OCI-LY3 (cell line): ENCODE results near the gene ERCC6L.

Experiments used
- H2AFZ ChIP-seq: fragments of 200-600, 300-600 bp; shearing (Covaris generic); 2 replicates; pipeline ENCODE4 v1.6.0; 2014; ENCODE audit warnings: antibody characterized with exemption, low read depth, low read length
- H3K27ac ChIP-seq: fragments of 200-600, 300-600 bp; sonication (generic); 2 replicates; pipeline ENCODE4 v1.5.1; 2014; ENCODE audit warnings: mild to moderate bottlenecking, low read length, moderate library complexity, mixed read lengths
- H3K27me3 ChIP-seq: fragments of 200-600, 300-600 bp; sonication (generic); 2 replicates; pipeline ENCODE4 v1.6.1; 2014; ENCODE audit warnings: low read depth, low read length, mixed read lengths
- H3K36me3 ChIP-seq: fragments of 200-600, 300-600 bp; sonication (generic); replicated peaks from 2 replicates; pipeline ENCODE3; 2014; ENCODE audit warnings: low read depth, low read length, mixed read lengths
- H3K4me1 ChIP-seq: fragments of 300-600, 200-600 bp; sonication (generic); 2 replicates; pipeline ENCODE4 v1.6.1; 2014; ENCODE audit warnings: low read length, mixed read lengths
- H3K4me2 ChIP-seq: fragments of 200-600, 300-600 bp; sonication (generic); 2 replicates; pipeline ENCODE4 v1.6.1; 2014; ENCODE audit warnings: low read length, mixed read lengths
- H3K4me3 ChIP-seq: fragments of 300-600, 200-600 bp; sonication (generic); 2 replicates; pipeline ENCODE4 v1.5.1; 2014; ENCODE audit warnings: antibody characterized with exemption, mild to moderate bottlenecking, low read length, moderate library complexity
- H3K79me2 ChIP-seq: fragments of 300-600, 200-600 bp; shearing (Covaris generic); 2 replicates; pipeline ENCODE4 v1.6.1; 2014; ENCODE audit warnings: mild to moderate bottlenecking, low read length, mixed read lengths
- H3K9ac ChIP-seq: fragments of 300-600, 200-600 bp; shearing (Covaris generic); 2 replicates; pipeline ENCODE4 v1.6.0; 2014; ENCODE audit warnings: mild to moderate bottlenecking, low read length, moderate library complexity
- H3K9me3 ChIP-seq: fragments of 200-600, 300-600 bp; shearing (Covaris generic); 2 replicates; pipeline ENCODE4 v1.6.1; 2014; ENCODE audit warnings: low read length, mixed read lengths; ENCODE audit not compliant: insufficient read depth
- H4K20me1 ChIP-seq: fragments of 200-600, 300-600 bp; sonication (generic); 2 replicates; pipeline ENCODE4 v1.6.1; 2016; ENCODE audit warnings: low read length, mixed read lengths; ENCODE audit not compliant: insufficient read depth
- CTCF ChIP-seq: fragments of 200-600, 300-600 bp; sonication (generic); IDR thresholded peaks from 2 replicates; pipeline ENCODE4 v1.5.1; 2014; ENCODE audit warnings: antibody characterized with exemption, low read length, low read depth
- EZH2phosphoT487 ChIP-seq: fragments of 200-600 bp; shearing (Covaris generic); IDR thresholded peaks from 2 replicates; pipeline ENCODE4 v1.6.1; 2018; ENCODE audit warnings: antibody characterized with exemption, mixed run types, low read depth

The ERCC6L gene

GRCh38 chrX:72247206-72247942, 8.5 kb upstream of the ERCC6L start:
- H3K4me3 ChIP-seq, result no peak overlapping the region
- H4K20me1 ChIP-seq, result no peaks in the 10 kb centered on the region
- H3K36me3 ChIP-seq, result no peaks in the 10 kb centered on the region
- no peak overlapping the region for H3K27ac ChIP-seq
- H3K9ac ChIP-seq, result no peak overlapping the region
- no peaks in the 10 kb centered on the region for H3K9me3 ChIP-seq
- H2AFZ ChIP-seq, result no peak overlapping the region
- no peaks in the 10 kb centered on the region for H3K4me1 ChIP-seq
- TF ChIP-seq EZH2phosphoT487, result no peak
- no peak for TF ChIP-seq CTCF
- H3K79me2 ChIP-seq, result no peaks in the 10 kb centered on the region
- no peaks in the 10 kb centered on the region for H3K27me3 ChIP-seq
- H3K4me2 ChIP-seq, result no peak overlapping the region

- TF ChIP-seq EZH2phosphoT487, result no peak
- peak; percentile 81 for TF ChIP-seq CTCF
- Histone ChIP-seq H3K4me1 (no peaks in the 10 kb centered on the region), H3K4me3 (no peak overlapping the region), H3K9me3 (no peaks in the 10 kb centered on the region), H3K27ac (no peak overlapping the region), H4K20me1 (no peaks in the 10 kb centered on the region), H3K4me2 (no peak overlapping the region), H3K9ac (no peak overlapping the region), H3K36me3 (no peaks in the 10 kb centered on the region), H3K79me2 (no peaks in the 10 kb centered on the region), H3K27me3 (no peaks in the 10 kb centered on the region), H2AFZ (peak overlapping the region; percentile 60; the same call in 1 of the 2 replicates)
Observed at GRCh38 chrX:72245461-72246089, 6.7 kb upstream of the ERCC6L start.

GRCh38 chrX:72243472-72243871, 4.6 kb upstream of the ERCC6L start:
- Histone ChIP-seq H3K9ac (no peak overlapping the region), H3K36me3 (no peaks in the 10 kb centered on the region), H3K27me3 (no peaks in the 10 kb centered on the region), H2AFZ (no peak overlapping the region), H3K4me2 (no peak overlapping the region), H3K4me3 (no peak overlapping the region), H3K79me2 (peaks cover 3% of the 10 kb centered on the region), H3K27ac (no peak overlapping the region), H4K20me1 (no peaks in the 10 kb centered on the region), H3K9me3 (no peaks in the 10 kb centered on the region), H3K4me1 (no peaks in the 10 kb centered on the region; the same call in 1 of the 2 replicates)
- TF ChIP-seq EZH2phosphoT487 (no peak), CTCF (no peak)

- H2AFZ ChIP-seq, result no peak overlapping the region
- no peak overlapping the region for H3K4me3 ChIP-seq
Observed at GRCh38 chrX:72240976-72241375, 2.1 kb upstream of the ERCC6L start.

More at GRCh38 chrX:72240976-72241375, 2.1 kb upstream of the ERCC6L start:
- no peaks in the 10 kb centered on the region for H3K36me3 ChIP-seq
- no peaks in the 10 kb centered on the region for H3K27me3 ChIP-seq
- H3K27ac ChIP-seq, result no peak overlapping the region
- no peak for TF ChIP-seq EZH2phosphoT487
- TF ChIP-seq CTCF, result no peak
- H3K4me2 ChIP-seq, result no peak overlapping the region
- no peaks in the 10 kb centered on the region for H3K9me3 ChIP-seq
- no peaks in the 10 kb centered on the region for H4K20me1 ChIP-seq
- H3K79me2 ChIP-seq, result peaks cover 16% of the 10 kb centered on the region
- peaks cover 6% of the 10 kb centered on the region; the same call in 1 of the 2 replicates for H3K4me1 ChIP-seq
- H3K9ac ChIP-seq, result no peak overlapping the region
